HG02798 (cell line): ENCODE results near the gene CALN1.
"Not testable (repeated sequence)": the region's sequence is repeated elsewhere in the genome, so short reads cannot be mapped to it uniquely, and the experiment has no call there.

Experiments
- ATAC-seq: cut with Tn5 transposase; IDR thresholded peaks from one replicate; pipeline ENCODE4 v1.9.1; 2021; ENCODE audit warnings: mild to moderate bottlenecking; ENCODE audit not compliant: unreplicated experiment, poor library complexity

Gene CALN1

DNA sequence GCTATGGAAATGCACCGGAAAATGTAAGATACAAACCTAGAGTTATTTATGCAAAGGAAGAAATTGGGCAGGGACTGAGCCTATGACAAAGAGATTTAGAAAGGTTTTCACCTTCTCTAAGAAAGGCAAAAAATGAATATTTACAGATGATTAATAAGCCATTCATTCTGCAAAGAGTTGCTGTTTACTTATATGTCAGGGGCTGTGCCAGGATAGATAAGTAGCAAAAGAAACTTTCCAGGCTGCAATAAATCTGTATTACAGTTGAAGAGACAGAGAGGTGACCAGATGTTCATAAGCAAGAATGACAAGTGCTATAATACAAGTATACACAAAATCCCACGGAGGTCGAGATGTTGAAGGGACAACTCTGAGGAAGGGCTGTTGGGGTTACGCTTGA is 299.6 kb downstream of the CALN1 start:
- ATAC-seq = no peak

DNA sequence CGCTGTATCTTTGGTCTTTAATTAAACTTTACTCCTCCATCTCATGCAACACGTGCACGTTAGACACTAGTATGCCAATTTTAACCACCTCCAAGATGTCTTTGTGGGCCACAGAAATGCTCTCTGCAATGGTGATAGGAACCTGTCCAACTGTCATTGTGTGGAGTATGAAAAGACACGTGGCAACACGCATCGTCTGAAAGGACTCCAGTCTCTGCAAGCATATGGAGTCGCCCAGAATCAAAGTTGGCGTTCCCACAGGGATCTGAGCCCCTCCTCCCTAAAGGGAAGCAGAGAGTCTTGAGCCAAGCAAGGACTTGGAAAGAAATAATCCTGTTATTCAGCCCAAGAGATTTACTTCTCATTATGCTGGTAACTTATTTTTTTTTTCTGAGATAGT is 301.1 kb downstream of the CALN1 start:
- no peak for ATAC-seq

DNA sequence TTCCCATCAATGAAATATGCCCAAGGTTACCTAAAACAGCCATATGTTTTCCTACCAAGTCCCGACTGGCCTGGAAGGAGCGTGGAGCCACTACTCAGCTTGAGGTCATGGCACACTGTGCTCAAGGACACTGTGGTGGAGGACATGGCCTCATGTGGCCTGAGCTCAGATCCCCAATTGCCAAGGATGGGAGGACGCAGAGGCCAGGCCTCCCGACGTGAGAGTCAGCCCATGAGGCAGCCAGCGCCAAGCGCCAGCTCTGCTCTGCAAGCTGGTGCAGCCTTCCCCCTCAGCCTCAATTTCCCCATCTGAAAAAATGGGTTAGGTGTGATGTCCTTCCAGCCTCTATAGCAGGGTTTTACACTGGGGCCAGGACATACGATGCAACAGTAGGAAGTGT is 302.6 kb downstream of the CALN1 start:
- ATAC-seq = no peak

DNA sequence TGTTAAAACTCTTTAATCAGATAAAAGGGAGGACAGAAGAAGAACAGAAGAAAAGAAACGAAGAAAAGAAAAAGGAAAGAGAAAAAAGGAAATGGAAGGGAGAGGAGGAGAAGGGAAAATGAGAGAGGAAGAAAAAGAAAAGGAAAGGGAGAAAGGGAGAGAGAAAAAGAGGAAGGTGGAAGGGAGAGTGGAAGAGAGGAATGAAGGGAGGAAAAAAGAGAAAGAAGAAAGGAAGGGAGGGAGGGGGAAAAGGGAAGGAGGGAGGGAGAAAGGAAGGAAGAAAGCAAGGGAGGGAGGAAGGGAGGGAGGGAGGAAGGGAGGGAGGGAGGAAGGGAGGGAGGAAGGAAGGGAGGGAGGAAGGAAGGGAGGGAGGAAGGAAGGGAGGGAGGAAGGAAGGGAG is 305.7 kb downstream of the CALN1 start:
- no peak for ATAC-seq

DNA sequence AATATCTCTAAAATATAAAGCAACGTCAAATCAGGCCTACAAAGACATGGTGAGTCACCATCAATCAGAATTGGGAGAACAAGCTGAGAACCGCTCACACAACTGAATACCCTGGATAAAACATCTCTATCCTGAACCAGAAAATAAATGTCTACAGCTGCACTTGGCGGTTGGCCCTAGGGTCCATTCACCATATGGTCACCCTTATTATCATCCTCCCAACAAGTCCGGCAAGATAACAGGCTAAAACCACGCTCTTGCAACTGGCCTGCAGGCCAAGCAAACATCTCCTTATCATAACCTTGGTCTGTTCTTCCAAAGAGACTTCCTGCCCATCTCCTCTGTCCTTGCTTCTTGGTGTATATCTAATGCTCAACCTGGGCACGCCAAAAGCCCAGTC is 310.7 kb downstream of the CALN1 start:
- no peak for ATAC-seq

DNA sequence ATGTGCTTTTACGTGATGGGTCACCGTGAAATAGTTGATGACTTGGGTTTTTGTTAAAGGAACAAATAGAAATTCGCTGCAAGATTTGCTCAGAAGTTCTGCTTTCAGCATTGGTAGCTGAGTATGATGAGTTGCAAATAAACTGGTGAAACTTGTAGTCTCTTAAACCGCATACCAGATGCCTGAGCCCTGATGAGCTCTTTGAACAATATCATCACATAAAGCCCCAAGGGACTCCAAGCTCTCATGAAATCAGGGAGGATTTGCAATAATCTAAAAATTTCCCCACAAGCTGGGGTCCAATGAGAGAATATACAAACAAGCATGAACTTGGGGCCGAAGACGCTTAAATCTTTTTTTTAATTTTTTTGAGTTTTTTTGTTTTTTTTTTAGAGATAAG is 312.4 kb downstream of the CALN1 start:
- ATAC-seq = no peak

DNA sequence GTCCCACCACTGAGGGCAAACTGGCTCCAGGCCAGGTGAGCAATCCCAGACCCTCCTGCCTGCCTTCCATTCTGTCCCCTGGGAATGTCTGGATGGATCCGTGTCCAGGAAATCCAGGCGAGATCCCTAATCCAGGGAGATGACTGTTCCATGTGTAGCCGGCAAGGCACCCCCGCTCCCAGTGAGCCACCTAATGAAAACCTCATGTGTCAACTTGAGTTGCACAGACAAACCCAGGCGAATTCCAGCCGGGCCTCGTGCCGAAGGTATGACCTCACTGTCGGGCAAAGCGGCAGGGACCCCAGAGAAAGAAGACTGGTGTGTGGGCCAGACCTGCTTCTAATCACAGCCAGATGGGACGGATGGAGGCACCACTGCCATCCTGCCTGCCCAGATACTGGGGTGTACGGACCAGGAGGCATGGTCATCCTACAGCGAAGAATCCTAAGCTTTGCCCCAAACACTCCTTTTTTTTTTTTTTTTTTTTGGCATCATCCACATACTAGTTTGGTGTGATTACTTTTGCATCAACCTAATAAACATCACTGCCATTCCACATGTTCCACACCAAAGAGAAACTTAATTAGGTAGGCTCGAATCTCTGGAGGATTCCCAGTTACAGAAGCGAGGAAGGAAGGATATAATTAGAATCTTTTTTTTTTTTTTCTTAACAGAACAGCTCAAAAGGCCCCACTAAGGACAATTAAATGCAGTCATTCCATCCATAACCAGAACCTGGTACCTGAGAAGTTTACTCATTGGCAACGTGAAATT is 313.1 kb downstream of the CALN1 start:
- ATAC-seq = no peak

DNA sequence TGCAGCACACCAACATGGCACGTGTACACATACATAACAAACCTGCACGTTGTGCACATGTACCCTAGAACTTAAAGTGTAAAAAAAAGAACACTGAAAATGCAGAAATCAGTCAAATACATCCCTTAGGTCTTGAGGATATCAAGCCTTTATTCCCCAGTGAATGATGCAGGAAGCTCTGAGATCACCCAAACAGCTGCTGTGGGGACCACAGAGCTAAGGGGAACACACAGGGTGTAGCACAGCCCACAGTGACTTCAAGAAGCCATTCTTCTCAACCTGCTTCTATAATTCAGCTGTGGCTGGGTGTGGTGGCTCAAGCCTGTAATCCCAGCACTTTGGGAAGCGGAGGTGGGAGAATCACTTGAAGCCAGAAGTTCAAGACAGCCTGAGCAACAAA is 314.9 kb downstream of the CALN1 start:
- no peak for ATAC-seq

DNA sequence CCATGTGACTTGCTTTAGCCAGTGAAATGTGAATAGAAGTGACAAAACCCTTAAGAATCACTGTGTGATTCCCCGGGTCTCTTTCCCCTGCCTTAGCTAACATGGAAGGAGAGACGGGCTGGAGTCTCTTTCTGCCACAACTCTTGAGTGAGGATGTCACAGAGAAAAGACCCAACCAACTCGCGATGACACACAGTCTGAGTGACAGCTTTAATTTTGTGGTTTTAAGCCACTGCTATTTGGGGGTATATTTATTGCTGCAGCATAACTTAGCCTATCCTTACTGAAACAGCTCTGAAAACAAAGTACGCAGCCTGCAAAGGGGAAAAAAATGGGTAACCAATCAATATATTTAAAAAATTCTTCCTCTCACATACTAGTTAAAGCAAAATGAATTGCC is 319.4 kb downstream of the CALN1 start:
- ATAC-seq = no peak

DNA sequence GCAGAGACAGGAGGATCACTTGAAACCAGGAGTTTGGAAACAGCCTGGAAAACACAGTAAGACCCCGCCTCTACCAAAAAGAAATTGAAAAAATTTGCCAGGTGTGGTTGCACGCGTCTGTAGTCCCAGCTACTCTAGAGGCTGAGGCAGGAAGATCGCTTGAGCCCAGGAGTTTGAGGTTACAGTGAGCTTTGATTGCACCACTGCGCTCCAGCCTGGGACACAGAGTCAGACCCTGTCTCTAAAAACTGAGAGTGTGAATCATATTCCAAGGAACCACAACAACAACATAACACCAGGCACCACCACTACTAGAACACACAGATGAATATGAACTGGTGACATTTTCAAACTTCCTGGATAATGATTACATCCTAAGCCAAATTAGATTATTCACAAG is 324.2 kb downstream of the CALN1 start:
- ATAC-seq = no peak

DNA sequence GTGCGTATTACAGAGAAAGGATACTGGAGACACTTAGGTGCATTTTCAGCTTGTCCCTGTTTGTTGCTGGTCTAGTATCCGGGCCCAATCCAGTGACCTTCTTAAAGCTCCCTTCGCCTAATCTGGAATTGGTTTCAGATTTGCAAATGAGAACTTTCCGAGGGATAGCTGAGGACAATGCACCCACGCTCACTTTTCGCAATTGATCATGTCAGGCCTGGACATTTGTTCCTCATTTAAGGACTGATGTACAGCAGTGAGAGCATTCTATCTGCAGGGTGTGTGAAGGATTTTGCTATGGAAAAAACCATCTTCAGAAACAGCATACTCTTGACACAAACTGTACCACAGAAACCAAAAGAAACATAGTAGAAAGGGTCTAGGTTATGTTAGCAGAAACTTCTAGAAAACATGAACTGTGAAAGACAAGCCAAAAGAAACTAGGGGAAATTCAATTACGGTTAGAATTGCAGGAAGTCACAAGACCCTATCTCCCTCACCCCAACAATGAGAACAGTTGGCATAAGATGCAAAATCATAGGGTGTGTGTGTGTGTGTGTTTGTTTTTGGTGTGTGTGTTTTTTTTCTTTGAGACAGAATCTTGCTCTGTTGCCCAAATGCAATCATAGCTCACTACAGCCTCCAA is 331.1 kb downstream of the CALN1 start:
- no peak for ATAC-seq

DNA sequence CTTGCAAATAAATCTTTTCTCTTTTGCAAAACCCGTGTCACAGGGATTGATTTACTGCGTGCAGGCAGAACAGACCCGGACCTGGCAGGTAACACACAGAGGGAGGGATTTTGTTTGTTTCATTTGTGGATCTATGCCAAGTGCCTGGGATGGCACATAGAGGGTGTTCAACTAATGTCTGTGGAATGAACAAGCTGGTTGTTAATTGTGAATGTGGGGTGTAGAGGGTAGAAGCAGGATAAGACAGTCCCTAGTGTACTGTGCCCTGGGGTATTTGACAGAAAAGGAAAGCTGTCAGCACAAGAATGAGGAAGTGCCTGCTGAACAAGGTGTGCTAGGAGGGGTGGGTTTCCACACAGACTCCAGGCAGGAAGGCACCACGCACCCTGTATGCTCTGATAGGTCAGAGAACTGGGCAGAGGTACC is 331.8 kb downstream of the CALN1 start:
- ATAC-seq = no peak

DNA sequence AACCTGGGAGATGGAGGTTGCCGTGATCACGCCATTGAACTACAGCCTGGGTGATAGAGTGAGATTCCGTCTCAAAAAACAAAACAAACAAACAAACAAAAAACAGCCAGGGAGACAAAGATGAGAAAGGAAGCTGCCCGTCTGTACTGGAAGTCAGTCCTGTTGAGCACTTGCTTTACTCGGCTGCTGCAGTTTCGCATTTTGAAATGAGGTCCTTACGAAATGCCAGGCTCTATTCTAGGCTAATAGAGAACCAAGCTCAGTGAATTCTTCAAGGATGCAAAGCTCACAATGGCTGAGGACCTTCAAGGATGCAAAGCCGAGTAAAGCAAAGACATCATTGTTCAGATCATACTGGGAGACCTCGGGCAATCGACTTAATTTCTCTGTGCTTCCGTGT is 333.3 kb downstream of the CALN1 start:
- no peak for ATAC-seq

DNA sequence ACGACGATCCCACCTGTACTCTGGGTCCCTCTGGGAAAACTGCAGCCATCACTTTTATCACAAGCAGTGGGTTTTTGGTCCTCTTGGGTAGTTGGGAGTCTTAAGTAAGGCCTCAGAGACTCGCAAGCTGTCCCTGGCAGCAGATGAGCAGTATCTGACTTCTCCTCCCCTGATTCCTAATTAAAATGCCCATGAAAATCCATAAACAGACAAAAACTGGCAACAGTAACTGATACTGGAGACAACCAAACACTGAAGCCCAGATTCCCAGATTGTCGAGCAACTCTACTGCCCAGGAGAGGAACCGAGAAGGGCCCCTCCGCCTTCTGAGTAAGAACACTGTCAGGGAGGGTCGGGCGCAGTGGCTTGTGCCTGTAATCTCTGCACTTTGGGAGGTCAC is 333.8 kb downstream of the CALN1 start:
- ATAC-seq = no peak

DNA sequence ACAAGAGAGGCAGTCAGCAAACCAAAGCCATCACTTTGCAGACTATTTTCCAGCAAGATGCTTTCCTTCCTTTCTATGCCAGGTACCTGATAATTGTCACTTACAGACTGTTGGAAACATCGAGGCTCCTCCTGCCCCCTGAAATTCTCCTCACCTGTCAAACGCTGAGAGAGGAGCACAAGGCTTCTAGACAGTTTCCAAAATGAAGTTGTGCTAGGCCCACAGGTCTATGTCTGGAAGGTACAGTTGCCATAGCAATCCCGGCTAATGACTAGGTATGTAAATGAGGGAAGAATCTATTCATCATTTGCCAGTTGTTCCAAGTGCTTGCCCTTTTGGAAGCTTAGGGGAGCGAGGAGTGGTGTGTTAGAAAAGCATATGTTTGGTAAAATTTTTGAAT is 334.4 kb downstream of the CALN1 start:
- ATAC-seq = no peak

DNA sequence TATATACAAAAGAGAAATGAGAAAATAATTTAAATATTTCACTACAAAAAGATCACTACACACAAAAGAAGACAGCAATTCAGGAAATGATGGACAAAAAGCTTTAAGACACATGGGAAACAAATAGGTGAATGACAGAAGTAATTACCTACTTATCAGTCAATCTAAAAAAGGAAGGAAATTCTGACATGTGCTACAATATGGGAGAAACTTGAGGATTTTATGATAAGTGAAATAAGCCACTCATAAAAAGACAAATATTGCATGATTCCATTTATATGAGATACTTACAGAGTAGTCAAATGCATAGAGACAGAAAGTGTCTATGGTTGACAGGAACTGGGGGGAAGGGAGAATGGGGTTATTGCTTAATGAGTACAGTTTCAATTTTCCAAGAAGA is 339.2 kb downstream of the CALN1 start:
- ATAC-seq = no peak

DNA sequence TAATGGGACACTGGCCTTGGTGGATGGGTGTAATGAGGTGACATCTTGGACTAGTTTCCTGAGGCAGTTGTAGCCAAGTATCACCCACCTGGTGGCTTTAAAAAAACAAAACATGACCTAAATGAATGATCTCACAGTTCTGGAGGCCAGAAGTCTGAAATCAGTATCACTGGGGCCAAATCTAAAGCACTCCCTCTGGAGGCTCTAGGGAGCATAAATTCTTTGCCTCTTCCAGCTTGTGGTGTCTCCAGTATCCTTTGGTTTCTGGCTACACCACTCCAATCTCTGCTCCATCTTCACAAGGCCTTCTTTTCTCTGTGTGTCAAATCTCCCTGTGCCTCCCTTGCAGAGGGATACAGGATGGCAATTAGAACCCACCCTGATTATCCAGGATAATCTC is 342.9 kb downstream of the CALN1 start:
- no peak for ATAC-seq

DNA sequence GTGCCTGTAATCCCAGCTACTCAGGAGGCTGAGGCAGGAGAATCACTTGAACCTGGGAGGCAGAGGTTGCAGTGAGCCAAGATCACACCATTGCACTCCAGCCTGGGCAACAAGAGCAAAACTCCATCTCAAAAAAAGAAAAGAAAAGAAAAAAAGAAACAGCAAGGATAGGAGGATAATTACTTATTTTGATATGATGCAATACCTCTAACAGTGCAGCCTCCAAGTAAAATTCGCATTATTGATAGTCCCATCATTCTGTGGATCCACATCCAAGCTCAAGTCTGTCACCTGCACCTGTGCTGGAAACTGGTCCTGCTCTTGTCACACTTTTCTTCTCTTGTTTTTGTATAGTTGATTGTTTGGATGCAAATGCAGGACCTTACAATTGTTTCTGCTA is 346.4 kb downstream of the CALN1 start:
- not testable (repeated sequence) for ATAC-seq

DNA sequence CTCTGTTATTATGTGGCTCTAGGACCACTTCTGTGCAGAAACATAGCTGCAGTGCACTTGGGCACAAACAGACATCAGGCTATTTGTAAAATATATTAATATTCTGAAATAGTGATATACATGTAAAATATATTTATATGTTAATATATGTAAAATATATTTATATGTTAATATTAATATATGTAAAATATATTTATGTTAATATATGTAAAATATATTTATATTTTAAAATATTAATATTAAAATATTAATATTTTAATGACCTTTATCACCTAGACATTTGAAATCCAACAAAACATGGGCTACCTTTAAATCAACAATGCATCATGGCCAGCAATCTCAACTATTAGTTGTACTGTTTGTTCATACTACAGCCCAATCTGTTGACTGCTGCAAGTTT is 347.2 kb downstream of the CALN1 start:
- no peak for ATAC-seq

DNA sequence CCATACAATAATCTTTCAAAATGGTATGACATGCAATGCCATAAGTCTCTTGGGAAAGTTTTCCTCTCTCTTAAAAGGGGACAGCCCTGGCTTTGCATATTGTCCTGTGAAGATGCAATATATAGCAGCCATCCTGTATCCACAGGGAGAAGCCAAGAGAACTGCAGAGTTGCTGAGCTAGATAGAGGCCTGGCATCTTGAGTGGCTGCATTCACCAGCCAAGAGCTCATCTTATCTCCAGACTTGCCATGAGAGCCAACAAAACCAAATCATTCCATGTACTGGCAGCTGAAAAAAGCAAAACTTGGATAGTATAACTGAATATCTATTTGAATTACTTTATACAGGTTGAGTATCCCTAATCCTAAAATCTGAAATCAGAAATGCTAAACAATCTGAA is 348.8 kb downstream of the CALN1 start:
- no peak for ATAC-seq

DNA sequence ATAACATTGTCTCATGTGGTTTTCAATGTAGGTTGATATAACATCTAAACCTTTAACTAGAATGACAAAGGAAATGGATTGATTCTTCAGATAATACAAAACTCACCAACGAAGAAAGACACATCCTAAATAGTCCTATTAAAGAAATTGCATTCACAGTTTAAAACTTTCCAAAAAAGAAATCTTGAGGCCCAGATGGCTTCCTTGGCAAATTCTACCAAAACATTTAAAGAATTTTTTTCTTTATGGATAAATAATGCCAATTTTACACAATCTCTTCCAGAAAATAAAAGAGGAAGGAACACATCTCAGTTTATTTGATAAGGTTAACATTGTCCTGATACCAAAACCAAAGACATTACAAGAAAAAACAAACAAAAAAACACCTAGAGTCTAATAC is 349.5 kb downstream of the CALN1 start:
- no peak for ATAC-seq

DNA sequence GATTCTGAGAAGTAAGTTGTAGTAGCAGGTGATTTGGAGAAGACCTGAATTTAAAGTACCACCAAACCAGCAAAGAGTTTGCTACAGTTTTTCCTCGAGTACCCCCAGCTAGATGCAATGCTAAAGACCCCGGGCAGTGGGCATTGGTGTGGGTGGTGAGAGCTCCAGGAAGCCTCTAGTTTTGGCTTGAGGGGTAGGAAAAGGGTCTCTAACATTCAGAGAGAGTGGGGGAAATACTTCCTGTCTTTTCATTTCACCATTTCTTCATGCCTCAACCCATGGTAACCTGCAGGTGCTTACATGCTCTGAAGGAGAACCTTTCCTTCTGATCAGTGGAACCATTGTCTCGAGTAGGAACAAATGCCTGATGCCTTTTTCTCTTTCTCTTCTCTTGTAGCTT is 352.2 kb downstream of the CALN1 start:
- ATAC-seq = no peak
